ENCODE measurements around the gene TNFSF18. TPM values are rescaled to one million over a fixed set of nuclear protein-coding genes. Genes with fewer than 3 reads are reported as not detected.

The TNFSF18 gene
- polyA plus RNA-seq, 2 of the 4 experiments (the other 2 are of a cell fraction), result not detected

DNA sequence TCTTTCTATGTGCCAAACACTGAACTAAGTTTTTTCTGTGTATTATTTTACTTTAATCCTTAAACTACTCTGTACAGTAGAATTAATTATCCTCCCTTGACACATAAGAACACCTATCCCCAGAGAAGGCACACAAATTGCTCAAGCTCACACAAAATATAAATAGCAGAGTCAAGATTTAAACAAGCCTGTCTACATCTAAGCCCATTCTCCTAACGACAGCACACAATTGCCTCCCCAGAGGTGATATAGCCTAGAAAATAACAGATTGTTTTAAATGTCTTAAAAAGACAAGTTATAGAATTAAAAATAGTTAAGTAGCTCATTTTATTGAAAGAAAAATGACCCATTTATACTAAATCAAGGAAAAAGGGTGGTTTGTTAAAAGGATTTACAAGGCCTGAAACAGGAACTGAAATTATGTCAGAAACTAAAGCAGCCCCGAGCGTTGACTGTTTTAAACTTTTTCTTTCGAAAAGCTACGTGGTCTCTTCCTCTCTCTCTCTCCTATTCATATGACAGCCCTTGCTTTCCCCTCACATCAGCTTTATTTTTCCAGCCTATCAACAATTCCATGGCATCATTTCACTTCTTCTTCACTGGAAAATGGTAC lies 30.5 kb downstream of the TNFSF18 start:
- TF ChIP-seq, protein P1, sequence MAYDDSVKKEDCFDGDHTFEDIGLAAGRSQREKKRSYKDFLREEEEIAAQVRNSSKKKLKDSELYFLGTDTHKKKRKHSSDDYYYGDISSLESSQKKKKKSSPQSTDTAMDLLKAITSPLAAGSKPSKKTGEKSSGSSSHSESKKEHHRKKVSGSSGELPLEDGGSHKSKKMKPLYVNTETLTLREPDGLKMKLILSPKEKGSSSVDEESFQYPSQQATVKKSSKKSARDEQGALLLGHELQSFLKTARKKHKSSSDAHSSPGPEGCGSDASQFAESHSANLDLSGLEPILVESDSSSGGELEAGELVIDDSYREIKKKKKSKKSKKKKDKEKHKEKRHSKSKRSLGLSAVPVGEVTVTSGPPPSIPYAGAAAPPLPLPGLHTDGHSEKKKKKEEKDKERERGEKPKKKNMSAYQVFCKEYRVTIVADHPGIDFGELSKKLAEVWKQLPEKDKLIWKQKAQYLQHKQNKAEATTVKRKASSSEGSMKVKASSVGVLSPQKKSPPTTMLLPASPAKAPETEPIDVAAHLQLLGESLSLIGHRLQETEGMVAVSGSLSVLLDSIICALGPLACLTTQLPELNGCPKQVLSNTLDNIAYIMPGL (CRISPR knock-in tag; IDR thresholded peaks at IDR 0.05; ENCODE audit: borderline replicate concordance), result no peak
- TF ChIP-seq, protein P2, sequence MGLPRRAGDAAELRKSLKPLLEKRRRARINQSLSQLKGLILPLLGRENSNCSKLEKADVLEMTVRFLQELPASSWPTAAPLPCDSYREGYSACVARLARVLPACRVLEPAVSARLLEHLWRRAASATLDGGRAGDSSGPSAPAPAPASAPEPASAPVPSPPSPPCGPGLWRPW (IDR thresholded peaks at IDR 0.05), result no peak
- TF ChIP-seq, protein P3, sequence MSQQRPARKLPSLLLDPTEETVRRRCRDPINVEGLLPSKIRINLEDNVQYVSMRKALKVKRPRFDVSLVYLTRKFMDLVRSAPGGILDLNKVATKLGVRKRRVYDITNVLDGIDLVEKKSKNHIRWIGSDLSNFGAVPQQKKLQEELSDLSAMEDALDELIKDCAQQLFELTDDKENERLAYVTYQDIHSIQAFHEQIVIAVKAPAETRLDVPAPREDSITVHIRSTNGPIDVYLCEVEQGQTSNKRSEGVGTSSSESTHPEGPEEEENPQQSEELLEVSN (IDR thresholded peaks at IDR 0.05; ENCODE audit: borderline replicate concordance, low read depth), result no peak
- TF ChIP-seq JUN (IDR thresholded peaks at IDR 0.05), result no peak
- TF ChIP-seq FOXS1 (CRISPR knock-in tag; IDR thresholded peaks at IDR 0.05), result no peak
- no peak for TF ChIP-seq MYC (IDR thresholded peaks at IDR 0.05; ENCODE audit: borderline replicate concordance, low read length)
- CTCF ChIA-PET, result interaction anchor here (0.6 to 1.5 kb wide), 4 partner anchors 109 to 777 kb away, joined by 3 to 4 read pairs (median 3); no protein-coding TSS in a partner anchor
- Histone ChIP-seq H3K4me1 (no peaks in the 10 kb centered on the region), H3K4me2 (no peak overlapping the region), H3K27ac (no peak overlapping the region), H3K4me3 (no peak overlapping the region), H3K9me3 (0 out of 3 replicates have a peak, but pooled peaks cover 2% of the 10 kb centered on the region)
- 91% methylated on average over 5 of the region's 5 CpGs for WGBS (ENCODE audit: missing lambda C conversion rate)
- no peak for DNase-seq (ENCODE audit: low read depth in 1 of 2, low spot score in 1 of 2)
- POLR2A ChIA-PET, result no interaction called here
- no peak for ATAC-seq
- FAIRE-seq, result no peak

DNA sequence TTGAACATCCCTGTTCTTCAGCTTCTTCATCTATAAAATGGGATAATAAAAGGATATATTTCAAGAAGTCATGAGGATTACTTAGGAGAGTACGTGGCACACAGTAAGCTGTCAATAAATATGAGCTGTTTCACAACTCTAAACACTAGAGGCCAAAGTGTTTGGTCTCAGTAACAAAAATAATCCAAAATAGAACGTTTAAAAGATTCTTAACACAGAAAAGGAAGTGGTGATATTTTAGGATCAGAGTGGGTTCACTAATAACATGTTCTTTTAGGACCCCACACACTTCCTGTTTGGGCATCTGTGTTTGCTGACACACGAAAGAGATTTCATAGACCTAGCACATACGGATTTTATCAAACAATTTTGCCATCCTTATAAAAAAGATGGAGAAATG lies 32.9 kb downstream of the TNFSF18 start:
- no peak overlapping the region for H3K27ac ChIP-seq
- ATAC-seq, result no peak
- WGBS (ENCODE audit: missing lambda C conversion rate), result 36% methylated on average over 4 of the region's 4 CpGs
- no peaks in the 10 kb centered on the region for H3K4me1 ChIP-seq
- no peak for DNase-seq (ENCODE audit: low read depth in 1 of 2, low spot score in 1 of 2)
- no peak for FAIRE-seq
- H3K9me3 ChIP-seq, result no peaks in the 10 kb centered on the region
- ChIA-PET POLR2A (no interaction called here), CTCF (no interaction called here)
- TF ChIP-seq, protein P4, sequence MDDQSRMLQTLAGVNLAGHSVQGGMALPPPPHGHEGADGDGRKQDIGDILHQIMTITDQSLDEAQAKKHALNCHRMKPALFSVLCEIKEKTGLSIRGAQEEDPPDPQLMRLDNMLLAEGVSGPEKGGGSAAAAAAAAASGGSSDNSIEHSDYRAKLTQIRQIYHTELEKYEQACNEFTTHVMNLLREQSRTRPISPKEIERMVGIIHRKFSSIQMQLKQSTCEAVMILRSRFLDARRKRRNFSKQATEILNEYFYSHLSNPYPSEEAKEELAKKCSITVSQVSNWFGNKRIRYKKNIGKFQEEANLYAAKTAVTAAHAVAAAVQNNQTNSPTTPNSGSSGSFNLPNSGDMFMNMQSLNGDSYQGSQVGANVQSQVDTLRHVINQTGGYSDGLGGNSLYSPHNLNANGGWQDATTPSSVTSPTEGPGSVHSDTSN (IDR thresholded peaks at IDR 0.05), result no peak
- no peak for TF ChIP-seq FOSL2 (IDR thresholded peaks at IDR 0.05)
- no peak for TF ChIP-seq FOSL2 (CRISPR knock-in tag; IDR thresholded peaks at IDR 0.05)
- no peak for TF ChIP-seq ZSCAN20 (CRISPR knock-in tag; IDR thresholded peaks at IDR 0.05)
- no peak for TF ChIP-seq HDAC2 (IDR thresholded peaks at IDR 0.05)
- TF ChIP-seq NR3C1 (IDR thresholded peaks at IDR 0.05), result no peak
- TF ChIP-seq, protein P2 (IDR thresholded peaks at IDR 0.05), result no peak
- TF ChIP-seq HOXA7 (CRISPR knock-in tag; IDR thresholded peaks at IDR 0.05), result no peak
- no peak overlapping the region for H3K4me2 ChIP-seq
- H3K4me3 ChIP-seq, result no peak overlapping the region

DNA sequence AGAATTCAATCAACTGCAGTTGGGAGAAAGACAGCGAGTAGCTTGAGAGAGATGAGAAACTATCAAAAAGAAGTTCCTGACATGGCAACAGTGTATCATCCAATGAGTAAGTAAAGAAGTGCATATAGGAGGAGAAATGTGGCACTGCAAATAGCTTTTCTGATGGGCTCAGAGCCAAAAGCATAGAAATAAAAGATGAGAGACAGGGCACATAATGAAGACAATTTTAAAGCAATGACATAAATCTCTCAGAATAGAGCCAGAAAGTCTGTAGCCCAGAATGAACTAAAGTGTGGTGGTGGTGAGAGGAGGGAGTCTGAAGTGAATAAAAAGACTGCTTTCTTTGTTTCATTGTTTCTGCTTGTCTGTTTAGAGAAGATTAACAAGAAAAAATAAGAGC lies 34.3 kb downstream of the TNFSF18 start:
- no peak overlapping the region for H3K4me2 ChIP-seq
- no peak for TF ChIP-seq JUNB (IDR thresholded peaks at IDR 0.05)
- TF ChIP-seq, protein P5, sequence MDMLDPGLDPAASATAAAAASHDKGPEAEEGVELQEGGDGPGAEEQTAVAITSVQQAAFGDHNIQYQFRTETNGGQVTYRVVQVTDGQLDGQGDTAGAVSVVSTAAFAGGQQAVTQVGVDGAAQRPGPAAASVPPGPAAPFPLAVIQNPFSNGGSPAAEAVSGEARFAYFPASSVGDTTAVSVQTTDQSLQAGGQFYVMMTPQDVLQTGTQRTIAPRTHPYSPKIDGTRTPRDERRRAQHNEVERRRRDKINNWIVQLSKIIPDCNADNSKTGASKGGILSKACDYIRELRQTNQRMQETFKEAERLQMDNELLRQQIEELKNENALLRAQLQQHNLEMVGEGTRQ (IDR thresholded peaks at IDR 0.05), result no peak
- TF ChIP-seq, protein P2 (IDR thresholded peaks at IDR 0.05), result no peak
- no peak for TF ChIP-seq HOXB5 (CRISPR knock-in tag; IDR thresholded peaks at IDR 0.05)
- TF ChIP-seq EHMT2 (IDR thresholded peaks at IDR 0.05; ENCODE audit: low read depth), result no peak
- no peak for TF ChIP-seq BCL3 (IDR thresholded peaks at IDR 0.05)
- TF ChIP-seq, protein P3 (IDR thresholded peaks at IDR 0.05; ENCODE audit: borderline replicate concordance, low read depth), result no peak

More for the DNA sequence above, 34.3 kb downstream of the TNFSF18 start:
- 95% methylated on average over 1 of the region's 1 CpG for WGBS (ENCODE audit: missing lambda C conversion rate)
- ATAC-seq (no peak), DNase-seq (ENCODE audit: low read depth in 1 of 2, low spot score in 1 of 2) (no peak), FAIRE-seq (no peak)
- Histone ChIP-seq H3K4me3 (no peak overlapping the region), H3K9me3 (no peaks in the 10 kb centered on the region), H3K4me1 (no peaks in the 10 kb centered on the region), H3K27ac (no peak overlapping the region)
- ChIA-PET POLR2A (no interaction called here), CTCF (no interaction called here)

Data from A549 (cell line).